Natural killer cell (primary cell): ENCODE data around the gene ASTE1. TPM values are rescaled to one million over a fixed set of nuclear protein-coding genes. Genes with fewer than 3 reads are reported as not detected.

Experiments used
- ATAC-seq, 3 donors: fragments of 150-1000 bp in 2 of 3; fragments of 200-7000 bp in 1 of 3; cut with Tn5 transposase; 1 replicate in 1 of 3; 2 replicates in 2 of 3; pipeline ENCODE4 v1.10.0; 2021; ENCODE audit warnings: mild to moderate bottlenecking in 2 of 3, moderate library complexity in 2 of 3
- DNase-seq, 2 donors: peaks; one replicate each; pipeline versions ENCODE4 v3.0.0 to v3.0.0-alpha.2; 2013 to 2021; ENCODE audit warnings: mixed read lengths in 1 of 2
- H3K27ac ChIP-seq: one replicate; pipeline ENCODE4 v1.5.1; 2013; ENCODE audit warnings: mild to moderate bottlenecking, low read length
- H3K27me3 ChIP-seq: one replicate; pipeline ENCODE4 v1.6.1; 2013; ENCODE audit warnings: low read length; ENCODE audit not compliant: control insufficient read depth, insufficient read depth
- H3K36me3 ChIP-seq: one replicate; pipeline ENCODE4 v1.6.1; 2013; ENCODE audit warnings: low read length; ENCODE audit not compliant: control insufficient read depth, insufficient read depth
- H3K4me1 ChIP-seq: one replicate; pipeline ENCODE4 v1.6.1; 2013; ENCODE audit warnings: low read length; ENCODE audit not compliant: control insufficient read depth, insufficient read depth
- H3K4me3 ChIP-seq: one replicate; pipeline ENCODE4 v1.5.1; 2013; ENCODE audit warnings: low read length
- H3K9me3 ChIP-seq: one replicate; pipeline ENCODE4 v1.6.1; 2013; ENCODE audit warnings: low read length; ENCODE audit not compliant: control insufficient read depth, insufficient read depth
- H3K27ac Mint-ChIP-seq, 2 donors: one replicate each; pipeline ENCODE4 v1.8.0; 2022; ENCODE audit warnings: mild to moderate bottlenecking in 2 of 2, mixed read lengths in 2 of 2, moderate library complexity in 1 of 2
- H3K27me3 Mint-ChIP-seq, 2 donors: one replicate each; pipeline ENCODE4 v1.8.0; 2022; ENCODE audit warnings: low read depth in 2 of 2, mixed read lengths in 2 of 2
- H3K36me3 Mint-ChIP-seq: one replicate; pipeline ENCODE4 v1.8.0; 2022; ENCODE audit warnings: mixed read lengths
- H3K4me1 Mint-ChIP-seq, 2 donors: one replicate each; pipeline ENCODE4 v1.8.0; 2022; ENCODE audit warnings: mixed read lengths in 2 of 2
- H3K4me3 Mint-ChIP-seq: one replicate; pipeline ENCODE4 v1.8.0; 2022; ENCODE audit warnings: mild to moderate bottlenecking, moderate library complexity, mixed read lengths
- H3K9me3 Mint-ChIP-seq, 2 donors: one replicate each; pipeline ENCODE4 v1.8.0; 2022; ENCODE audit warnings: mixed read lengths in 2 of 2
- WGBS: methylation state at CpG from one replicate; pipeline ENCODE4 v1.1.7; 2013; ENCODE audit warnings: missing lambda C conversion rate; ENCODE audit not compliant: insufficient coverage; 5-methylcytosine and 5-hydroxymethylcytosine counted together
- intact Hi-C: fragments of 100-400 bp; cut with micrococcal nuclease; formaldehyde crosslinking; loops from one replicate; pipeline ENCODE4 v1.14.2; 2022
- total RNA-seq, 4 donors: library from RNA; stranded (reverse); fragments of 120-200 nt in 1 of 4; gene quantifications; one replicate each; pipeline versions ENCODE4 v1.2.3 to v1.2.4, GENCODE V29; 2013 to 2022
- TF ChIP-seq, protein P1 (sequence below): fragments of 200-600 bp; IDR thresholded peaks from one replicate; pipeline ENCODE4 v1.8.0; 2022; ENCODE audit warnings: antibody characterized with exemption

ASTE1 gene
- total RNA-seq, 3 donors from 2014 or later (not counting 1 experiment from before 2014, with no cell fraction given), result 22.8 to 28.8 (median 24.3) TPM

DNA sequence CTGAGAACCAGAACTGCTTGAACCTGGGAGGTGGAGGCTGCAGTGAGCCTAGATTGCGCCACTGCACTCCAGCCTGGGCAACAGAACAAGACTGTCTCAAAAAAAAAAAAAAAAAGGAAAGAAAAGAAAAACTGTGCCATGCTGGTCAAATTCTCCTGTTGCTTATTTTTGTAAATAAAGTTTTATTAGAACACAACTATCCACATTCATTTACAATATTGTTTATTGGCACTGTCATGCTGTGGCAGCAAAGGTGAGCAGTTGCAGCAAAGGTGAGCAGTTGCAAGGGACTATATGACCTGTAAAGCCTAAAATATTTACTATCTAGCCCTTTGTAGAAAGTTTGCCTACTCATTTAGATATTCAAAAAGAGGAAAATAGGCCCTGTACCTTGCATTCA lies 18.3 kb downstream of the ASTE1 start:
- ATAC-seq (no peak), DNase-seq (no peak)
- 100% methylated on average over 1 of the region's 1 CpG for WGBS
- peaks cover 5% of the 10 kb centered on the region for H3K4me1 ChIP-seq
- intact Hi-C loops, result no loop called here
- H3K4me3 ChIP-seq, result no peak overlapping the region
- peaks cover 7% of the 10 kb centered on the region for H3K36me3 Mint-ChIP-seq
- H3K4me3 Mint-ChIP-seq, result no peak overlapping the region
- H3K4me1 Mint-ChIP-seq, result peaks cover 23 to 30% of the 10 kb centered on the region in 2 donors
- no peaks in the 10 kb centered on the region for H3K9me3 Mint-ChIP-seq
- no peaks in the 10 kb centered on the region for H3K27me3 Mint-ChIP-seq
- peaks cover 20% of the 10 kb centered on the region for H3K36me3 ChIP-seq
- no peak overlapping the region for H3K27ac ChIP-seq
- no peak overlapping the region for H3K27ac Mint-ChIP-seq
- TF ChIP-seq, protein P1, sequence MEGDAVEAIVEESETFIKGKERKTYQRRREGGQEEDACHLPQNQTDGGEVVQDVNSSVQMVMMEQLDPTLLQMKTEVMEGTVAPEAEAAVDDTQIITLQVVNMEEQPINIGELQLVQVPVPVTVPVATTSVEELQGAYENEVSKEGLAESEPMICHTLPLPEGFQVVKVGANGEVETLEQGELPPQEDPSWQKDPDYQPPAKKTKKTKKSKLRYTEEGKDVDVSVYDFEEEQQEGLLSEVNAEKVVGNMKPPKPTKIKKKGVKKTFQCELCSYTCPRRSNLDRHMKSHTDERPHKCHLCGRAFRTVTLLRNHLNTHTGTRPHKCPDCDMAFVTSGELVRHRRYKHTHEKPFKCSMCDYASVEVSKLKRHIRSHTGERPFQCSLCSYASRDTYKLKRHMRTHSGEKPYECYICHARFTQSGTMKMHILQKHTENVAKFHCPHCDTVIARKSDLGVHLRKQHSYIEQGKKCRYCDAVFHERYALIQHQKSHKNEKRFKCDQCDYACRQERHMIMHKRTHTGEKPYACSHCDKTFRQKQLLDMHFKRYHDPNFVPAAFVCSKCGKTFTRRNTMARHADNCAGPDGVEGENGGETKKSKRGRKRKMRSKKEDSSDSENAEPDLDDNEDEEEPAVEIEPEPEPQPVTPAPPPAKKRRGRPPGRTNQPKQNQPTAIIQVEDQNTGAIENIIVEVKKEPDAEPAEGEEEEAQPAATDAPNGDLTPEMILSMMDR, result no peak
- H3K9me3 ChIP-seq, result no peaks in the 10 kb centered on the region
- H3K27me3 ChIP-seq, result no peaks in the 10 kb centered on the region

DNA sequence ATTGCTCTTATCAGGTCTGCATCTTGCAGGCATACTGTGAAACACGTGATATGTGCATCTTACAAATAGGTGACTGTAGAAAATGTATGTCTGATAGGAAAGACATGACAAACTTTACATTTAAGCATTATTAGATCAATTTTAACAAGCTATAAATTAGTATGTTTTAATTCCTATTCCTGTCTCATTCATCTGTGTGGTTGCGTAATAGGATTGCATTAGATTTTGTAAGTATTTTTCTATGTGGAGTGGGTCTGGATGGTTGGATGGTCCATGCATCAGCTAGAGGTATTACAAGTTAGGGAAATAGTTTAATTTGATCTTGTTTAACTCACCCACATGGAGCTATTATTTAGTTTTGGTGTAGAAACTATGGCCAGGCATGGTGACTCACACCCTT lies 18.8 kb downstream of the ASTE1 start:
- WGBS, result no CpG with 5 or more reads among the region's 2 CpGs
- H3K4me3 Mint-ChIP-seq, result no peak overlapping the region
- ATAC-seq, result no peak
- Histone ChIP-seq H3K9me3 (no peaks in the 10 kb centered on the region), H3K36me3 (peaks cover 16% of the 10 kb centered on the region), H3K27ac (no peak overlapping the region), H3K27me3 (no peaks in the 10 kb centered on the region), H3K4me3 (no peak overlapping the region), H3K4me1 (peaks cover 5% of the 10 kb centered on the region)
- TF ChIP-seq, protein P1, result no peak
- DNase-seq, result no peak
- intact Hi-C loops, result no loop called here
- no peaks in the 10 kb centered on the region for H3K9me3 Mint-ChIP-seq
- H3K36me3 Mint-ChIP-seq, result peaks cover 2% of the 10 kb centered on the region
- H3K4me1 Mint-ChIP-seq, result peaks cover 24 to 32% of the 10 kb centered on the region in 2 donors
- no peak overlapping the region for H3K27ac Mint-ChIP-seq
- H3K27me3 Mint-ChIP-seq, result no peaks in the 10 kb centered on the region

DNA sequence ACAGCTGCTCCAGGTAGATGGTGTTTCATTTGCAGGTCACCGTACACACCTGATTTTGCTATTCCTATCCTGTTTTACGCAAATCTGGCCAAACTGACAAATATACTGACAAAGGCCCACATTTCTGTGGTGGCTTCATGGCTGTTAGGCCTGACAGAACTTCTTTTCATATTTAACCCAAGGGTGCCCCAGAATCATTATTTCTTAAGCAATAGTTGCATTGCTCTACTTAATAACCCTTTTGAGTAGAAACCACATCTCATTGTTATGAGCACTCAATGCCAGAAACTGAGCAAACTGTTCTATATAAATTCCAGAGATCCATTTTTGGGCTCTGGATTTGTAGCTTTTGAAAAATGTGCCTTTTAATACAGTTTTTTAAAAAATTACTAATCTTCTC lies 19.4 kb downstream of the ASTE1 start:
- 98% methylated on average over 2 of the region's 2 CpGs for WGBS
- no peak overlapping the region for H3K4me3 ChIP-seq
- no peaks in the 10 kb centered on the region for H3K9me3 Mint-ChIP-seq
- H3K27me3 Mint-ChIP-seq, result no peaks in the 10 kb centered on the region
- peaks cover 12% of the 10 kb centered on the region for H3K36me3 ChIP-seq
- no peak overlapping the region for H3K27ac ChIP-seq
- no peak for DNase-seq
- H3K36me3 Mint-ChIP-seq, result no peaks in the 10 kb centered on the region
- no peak overlapping the region for H3K4me3 Mint-ChIP-seq
- ATAC-seq, result no peak
- peaks cover 24 to 32% of the 10 kb centered on the region in 2 donors for H3K4me1 Mint-ChIP-seq
- H3K27me3 ChIP-seq, result no peaks in the 10 kb centered on the region
- peaks cover 5% of the 10 kb centered on the region for H3K4me1 ChIP-seq
- TF ChIP-seq, protein P1, result no peak
- H3K27ac Mint-ChIP-seq, result no peak overlapping the region
- no peaks in the 10 kb centered on the region for H3K9me3 ChIP-seq
- intact Hi-C loops, result no loop called here

DNA sequence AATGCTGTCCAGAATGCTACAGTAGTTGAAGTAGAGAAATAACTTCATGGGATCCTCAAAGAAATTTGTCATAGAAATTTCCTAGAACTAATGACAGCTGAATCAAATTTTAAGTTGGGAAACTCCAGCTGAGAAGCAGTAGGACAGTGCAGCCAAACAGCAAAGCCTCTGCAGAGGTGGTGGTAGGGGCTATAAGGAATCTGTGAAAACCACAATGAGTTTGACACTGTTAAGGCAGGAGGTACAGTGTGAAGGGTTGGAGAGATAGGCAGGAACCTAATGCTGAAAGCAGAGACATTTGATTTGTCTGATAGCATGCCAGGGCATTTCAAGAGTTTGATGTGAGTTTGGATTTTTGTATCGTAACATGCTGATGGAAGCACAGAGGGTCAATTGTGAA lies 22.0 kb downstream of the ASTE1 start:
- intact Hi-C loops, result no loop called here
- 63% methylated on average over 1 of the region's 1 CpG for WGBS
- peak overlapping the region; percentile 1 for H3K4me3 Mint-ChIP-seq
- peak overlapping the region; percentile 1 to 52 for H3K27ac Mint-ChIP-seq
- H3K36me3 ChIP-seq, result peaks cover 14% of the 10 kb centered on the region
- peaks cover 5% of the 10 kb centered on the region for H3K4me1 ChIP-seq
- H3K4me3 ChIP-seq, result no peak overlapping the region
- DNase-seq (peak in 1 of 2 donors; percentile 15), ATAC-seq (peak; percentile 88 to 98 (median 95))
- TF ChIP-seq, protein P1, result no peak
- no peaks in the 10 kb centered on the region for H3K27me3 ChIP-seq
- no peaks in the 10 kb centered on the region for H3K9me3 Mint-ChIP-seq
- no peaks in the 10 kb centered on the region for H3K27me3 Mint-ChIP-seq
- H3K36me3 Mint-ChIP-seq, result no peaks in the 10 kb centered on the region
- no peak overlapping the region for H3K27ac ChIP-seq
- peaks cover 24 to 32% of the 10 kb centered on the region in 2 donors for H3K4me1 Mint-ChIP-seq
- no peaks in the 10 kb centered on the region for H3K9me3 ChIP-seq
